Adipose tissue (tissue), 3 donors: ENCODE results near the gene FAF2. TPM values are rescaled to one million over a fixed set of nuclear protein-coding genes. Genes with fewer than 3 reads are reported as not detected.
A peak's percentile ranks its signal among the peaks of the same experiment; 100 is the strongest.

Experiments
- H3K27ac ChIP-seq: one replicate; pipeline ENCODE4 v1.5.1; 2013; ENCODE audit warnings: low read depth, low read length
- WGBS, 3 donors: extraction: QIAGEN DNeasy Blood & Tissue Kit; methylation state at CpG; one replicate each; pipeline ENCODE4 v1.1.7; 2013; 5-methylcytosine and 5-hydroxymethylcytosine counted together
- polyA plus RNA-seq, 3 donors: library from polyadenylated mRNA; stranded (reverse); fragments of 200-250 nt; gene quantifications; one replicate each; pipeline ENCODE4 v1.2.3, GENCODE V29; 2013
- donor health status: healthy with polysubstance abuse.
- donor health status: Bipolar disorder and iron deficiency.
- donor health status: healthy.

FAF2 gene
- polyA plus RNA-seq, 3 donors, result 8.4 to 14.3 (median 9.9) TPM

DNA sequence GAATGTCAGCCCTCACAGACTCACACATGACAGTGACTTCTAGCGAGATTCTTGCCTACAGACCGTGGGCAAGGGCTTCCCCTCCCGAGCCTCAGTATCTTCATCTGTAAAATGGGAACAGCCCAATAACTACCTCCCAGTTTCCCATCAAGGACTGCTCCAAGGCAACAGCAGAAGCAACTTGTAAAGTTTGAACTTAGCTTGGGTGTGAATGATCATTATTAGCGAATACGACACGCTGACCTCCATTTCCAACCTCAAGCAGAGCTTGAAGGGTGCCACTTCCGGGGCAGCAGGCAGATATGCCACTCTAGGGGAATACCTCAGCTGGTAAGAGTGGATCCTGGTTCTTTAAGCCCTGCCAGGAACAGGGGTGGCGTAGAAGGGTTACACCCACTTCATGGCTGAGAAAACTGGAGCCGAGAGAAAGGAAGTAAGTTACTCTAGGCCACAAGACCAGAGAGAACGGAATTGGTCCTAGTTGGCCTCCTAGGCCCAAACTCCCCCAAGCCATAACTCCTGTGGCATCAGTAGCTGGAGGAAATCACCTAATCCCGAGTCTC lies 87.0 kb downstream of the FAF2 start:
- 25 to 48% (median 40%) methylated on average over 11 of the region's 11 CpGs for WGBS, 3 donors
- no peak overlapping the region for H3K27ac ChIP-seq

DNA sequence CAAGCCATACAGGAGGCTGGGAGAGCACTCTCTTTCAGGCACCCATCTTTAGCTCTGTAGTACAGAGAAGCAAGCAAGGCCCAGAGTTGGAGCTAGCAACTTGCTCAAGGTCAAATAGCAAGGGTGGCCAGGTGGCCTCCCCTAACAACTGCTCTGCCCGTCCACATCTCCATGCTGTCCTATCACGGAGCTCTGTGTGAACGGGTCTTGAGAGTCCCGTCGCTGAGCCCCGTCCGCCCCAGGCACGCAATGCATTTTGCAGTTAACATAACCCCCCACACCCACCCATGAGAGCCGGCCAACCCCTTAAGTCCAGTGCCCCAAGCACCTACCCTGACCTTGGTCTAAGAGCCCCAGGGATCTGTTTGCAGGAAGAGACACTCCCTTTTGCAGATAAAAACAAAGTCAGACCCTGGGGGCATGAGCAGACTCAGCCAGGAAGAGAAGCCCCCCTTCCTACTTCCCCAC lies 87.5 kb downstream of the FAF2 start:
- 2 to 4% (median 2%) methylated on average over 9 of the region's 9 CpGs for WGBS, 3 donors
- no peak overlapping the region for H3K27ac ChIP-seq

DNA sequence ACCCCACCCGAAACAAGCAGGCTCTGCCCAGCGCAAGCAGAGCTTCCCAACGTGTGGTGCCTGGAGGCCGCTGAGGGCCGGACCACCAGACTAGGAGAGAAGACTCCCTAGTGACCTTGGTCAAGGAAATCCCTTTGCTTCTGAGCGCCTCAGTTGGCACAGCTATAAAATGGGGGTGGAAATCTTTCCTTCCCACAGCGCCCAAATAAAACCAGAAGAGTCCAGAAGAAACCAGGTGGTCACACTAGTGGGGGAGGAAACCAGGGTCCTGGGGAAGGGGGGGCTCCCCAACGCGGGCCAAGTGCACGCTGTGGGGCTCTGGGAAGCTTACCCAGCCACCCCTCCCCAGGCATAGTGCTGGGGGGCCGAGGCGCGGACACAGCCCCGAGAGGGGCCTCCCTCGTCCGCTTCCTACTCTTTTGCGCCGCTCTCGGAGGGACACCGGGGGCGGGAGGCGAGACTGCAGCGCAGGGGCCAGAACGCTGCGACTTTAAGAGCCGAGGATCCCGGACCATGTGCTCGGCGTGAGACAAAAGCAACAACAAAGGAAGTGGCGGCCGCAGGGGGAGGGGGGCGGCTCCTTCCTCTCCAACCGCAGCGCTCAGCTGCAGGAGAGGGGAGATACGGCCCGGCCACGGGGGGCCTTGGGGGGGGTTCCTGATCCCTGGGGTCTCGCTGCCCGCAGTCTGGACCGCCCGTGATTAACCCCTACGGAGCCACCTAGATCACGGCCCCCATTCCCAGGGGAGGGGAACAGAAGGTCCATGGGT lies 88.1 kb downstream of the FAF2 start:
- WGBS, 3 donors, result 1% methylated on average over 33 to 41 of the region's 43 CpGs
- H3K27ac ChIP-seq, result peak overlapping the region; percentile 83

DNA sequence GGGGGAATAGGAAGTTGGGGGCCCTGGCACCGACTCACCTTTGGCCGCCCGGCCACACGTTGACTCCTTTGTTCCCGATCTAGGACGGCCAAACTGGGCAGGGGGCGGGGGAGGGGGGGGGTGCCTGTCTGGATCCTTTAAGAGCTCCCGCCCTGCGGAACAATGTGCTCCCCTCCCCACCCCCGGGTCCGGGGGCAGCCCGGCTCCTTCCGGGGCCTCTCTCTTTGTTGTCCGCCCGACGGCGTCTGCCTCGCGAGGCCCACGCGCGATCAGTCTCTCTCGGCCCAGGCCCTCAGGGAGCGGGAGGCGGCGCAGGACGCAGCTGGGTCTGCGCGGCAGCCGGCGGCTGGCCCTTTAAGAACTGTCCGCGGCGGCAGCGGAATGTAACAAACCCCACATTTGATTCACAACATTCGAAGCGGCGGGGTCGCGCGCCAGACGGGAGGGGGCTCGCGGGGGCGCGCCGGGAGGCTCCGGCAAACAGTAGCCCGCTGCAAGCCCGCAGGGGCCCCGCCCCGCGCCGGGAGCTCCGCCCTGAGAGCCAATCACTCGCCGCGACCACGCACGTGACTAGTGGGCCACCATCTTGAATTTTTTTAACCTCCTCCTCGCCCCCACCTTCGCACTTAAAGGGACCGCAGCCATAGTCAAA lies 88.8 kb downstream of the FAF2 start, which contains the start of gene RNF44:
Gene RNF44, minus strand, starts transcription at position 501 of the 652 bp plus-strand sequence. CDS start 4,930 bp downstream, outside the sequence.
- WGBS, 3 donors, result 0 to 1% (median 0%) methylated on average over 59 to 63 of the region's 63 CpGs

DNA sequence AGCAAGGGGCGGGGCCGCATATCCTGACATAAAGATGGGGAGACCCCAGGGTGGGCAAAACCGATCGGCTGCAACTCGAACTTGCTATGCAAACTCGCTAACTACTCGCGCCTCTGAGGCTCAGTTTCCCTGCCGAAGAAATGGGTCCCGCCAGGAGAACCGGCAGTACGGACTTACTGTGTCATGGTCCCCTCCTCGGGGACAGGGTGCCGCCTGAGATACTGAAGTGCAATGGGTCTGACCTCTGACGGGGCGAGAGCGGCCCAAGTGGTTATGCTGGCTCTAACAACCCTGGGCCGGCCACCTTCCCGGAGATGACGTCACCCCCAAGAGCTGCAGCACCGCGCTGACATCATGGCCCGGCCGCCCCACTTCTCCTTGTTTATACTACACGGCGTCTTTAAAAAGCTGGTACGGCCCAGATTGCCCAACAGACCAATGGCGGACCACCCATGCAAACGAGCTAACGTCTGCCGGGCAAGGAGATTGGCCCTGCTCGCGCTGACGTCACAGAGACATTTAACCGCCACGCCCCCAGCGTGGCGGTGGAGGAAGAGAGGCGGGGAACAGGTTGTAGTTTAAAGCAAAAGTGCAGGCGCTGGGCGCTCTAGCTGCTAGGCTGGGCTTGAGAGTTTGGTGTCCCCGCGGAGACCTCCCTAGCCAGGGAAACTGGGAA lies 89.5 kb downstream of the FAF2 start:
- 0 to 1% (median 1%) methylated on average over 43 of the region's 43 CpGs for WGBS, 3 donors

More for the DNA sequence above, 88.8 kb downstream of the FAF2 start, which contains the start of gene RNF44:
- peak within 1 kb of the TSS; percentile 96 for H3K27ac ChIP-seq

DNA sequence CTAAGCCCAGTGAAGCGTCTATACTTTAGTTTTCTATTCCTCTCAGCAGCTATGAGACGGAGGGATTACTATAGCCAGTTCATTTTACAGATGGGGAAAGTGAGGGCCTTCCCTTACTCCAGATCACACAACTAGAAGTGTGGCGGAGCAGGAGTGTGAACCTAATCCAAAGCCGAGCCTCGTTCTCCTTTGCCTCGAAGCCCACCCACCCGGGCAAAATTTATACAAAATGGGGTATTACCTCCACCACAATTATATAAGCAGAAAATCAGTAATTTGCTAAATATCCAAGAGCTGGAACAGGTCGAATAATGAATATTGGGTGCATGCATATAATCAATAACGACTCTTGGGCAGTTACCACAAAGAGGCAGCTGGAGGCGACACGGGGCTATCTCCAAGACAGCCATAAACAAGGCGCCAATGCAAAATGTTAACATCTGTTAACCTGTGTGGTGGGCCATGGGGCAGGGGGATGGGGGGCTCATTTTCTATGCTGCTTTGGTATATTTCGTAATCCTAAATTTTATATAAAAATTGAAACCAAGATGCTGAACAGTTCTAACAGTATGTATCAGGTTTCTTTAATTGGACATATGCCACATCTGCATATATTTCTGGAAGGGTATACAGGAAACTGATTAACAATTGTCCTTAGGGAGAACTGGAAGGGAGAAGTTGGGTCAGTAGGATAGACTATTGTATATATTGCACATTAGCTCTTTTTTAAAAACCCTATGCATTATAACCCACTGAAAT lies 90.2 kb downstream of the FAF2 start:
- WGBS, 3 donors, result 23 to 29% (median 28%) methylated on average over 13 of the region's 13 CpGs
- no peak overlapping the region for H3K27ac ChIP-seq

More for the DNA sequence above, 89.5 kb downstream of the FAF2 start:
- H3K27ac ChIP-seq, result peak overlapping the region; percentile 96

DNA sequence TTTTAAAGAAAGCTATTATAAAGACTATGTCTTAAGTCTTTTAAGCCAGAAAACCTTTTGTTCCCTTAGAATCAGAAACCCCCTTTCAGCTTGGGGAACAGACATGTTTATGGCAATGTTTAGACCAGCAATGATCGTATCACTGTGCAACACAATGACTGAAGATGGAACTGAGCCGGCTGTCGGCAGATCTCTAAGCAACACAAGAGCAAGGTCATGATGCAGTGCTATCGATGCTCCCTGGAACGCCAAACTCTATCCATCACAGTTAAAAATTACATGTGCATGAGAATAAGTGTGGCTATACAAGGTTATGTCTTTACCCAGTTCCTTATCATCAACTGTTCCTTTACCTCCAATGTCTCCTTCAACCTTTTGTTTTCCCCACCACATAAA lies 90.8 kb downstream of the FAF2 start:
- 31 to 51% (median 45%) methylated on average over 5 of the region's 5 CpGs for WGBS, 3 donors
- H3K27ac ChIP-seq, result no peak overlapping the region

DNA sequence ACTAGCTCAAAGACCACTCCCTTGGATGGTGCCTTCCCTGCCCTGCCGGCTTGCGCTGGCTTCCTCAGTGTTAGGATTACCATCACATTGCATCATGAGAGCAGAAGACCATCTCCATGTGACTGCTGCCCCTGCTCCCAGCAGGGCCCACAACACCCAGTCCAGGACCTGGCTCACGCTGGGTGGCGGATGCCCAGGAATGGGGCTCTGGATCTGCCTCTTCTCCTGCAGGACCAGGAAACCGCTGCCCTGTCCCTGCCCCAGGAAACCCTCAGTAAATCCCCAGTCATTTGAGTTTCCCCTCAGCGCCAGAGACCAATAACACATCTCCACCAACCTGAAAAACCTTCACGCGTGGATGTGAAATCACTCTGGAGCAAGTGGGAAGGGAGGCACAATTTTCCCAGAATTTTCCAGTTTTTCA lies 92.3 kb downstream of the FAF2 start:
- WGBS, 3 donors, result 72 to 89% (median 72%) methylated on average over 8 of the region's 8 CpGs

DNA sequence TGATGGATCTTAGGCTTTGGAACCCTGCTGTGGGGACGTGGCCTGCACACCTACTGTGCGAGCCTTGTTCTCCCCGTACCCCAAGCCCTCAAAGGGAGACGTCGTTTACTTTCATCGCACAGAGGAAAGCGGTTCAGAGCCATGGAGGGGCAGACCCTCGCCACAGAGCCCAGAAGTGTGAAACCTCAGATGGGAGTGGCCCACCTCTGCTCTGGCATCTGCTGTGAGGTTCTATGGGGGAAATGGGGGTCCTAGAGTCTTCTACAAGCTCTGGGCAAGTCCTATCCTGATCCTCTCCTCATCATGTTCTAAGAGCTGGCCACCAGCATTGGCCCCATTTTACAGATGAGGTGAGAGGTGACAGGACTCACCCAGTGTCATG lies 92.8 kb downstream of the FAF2 start:
- 82 to 84% (median 84%) methylated on average over 8 of the region's 8 CpGs for WGBS, 3 donors
- no peak overlapping the region for H3K27ac ChIP-seq

More for the DNA sequence above, 92.3 kb downstream of the FAF2 start:
- no peak overlapping the region for H3K27ac ChIP-seq

DNA sequence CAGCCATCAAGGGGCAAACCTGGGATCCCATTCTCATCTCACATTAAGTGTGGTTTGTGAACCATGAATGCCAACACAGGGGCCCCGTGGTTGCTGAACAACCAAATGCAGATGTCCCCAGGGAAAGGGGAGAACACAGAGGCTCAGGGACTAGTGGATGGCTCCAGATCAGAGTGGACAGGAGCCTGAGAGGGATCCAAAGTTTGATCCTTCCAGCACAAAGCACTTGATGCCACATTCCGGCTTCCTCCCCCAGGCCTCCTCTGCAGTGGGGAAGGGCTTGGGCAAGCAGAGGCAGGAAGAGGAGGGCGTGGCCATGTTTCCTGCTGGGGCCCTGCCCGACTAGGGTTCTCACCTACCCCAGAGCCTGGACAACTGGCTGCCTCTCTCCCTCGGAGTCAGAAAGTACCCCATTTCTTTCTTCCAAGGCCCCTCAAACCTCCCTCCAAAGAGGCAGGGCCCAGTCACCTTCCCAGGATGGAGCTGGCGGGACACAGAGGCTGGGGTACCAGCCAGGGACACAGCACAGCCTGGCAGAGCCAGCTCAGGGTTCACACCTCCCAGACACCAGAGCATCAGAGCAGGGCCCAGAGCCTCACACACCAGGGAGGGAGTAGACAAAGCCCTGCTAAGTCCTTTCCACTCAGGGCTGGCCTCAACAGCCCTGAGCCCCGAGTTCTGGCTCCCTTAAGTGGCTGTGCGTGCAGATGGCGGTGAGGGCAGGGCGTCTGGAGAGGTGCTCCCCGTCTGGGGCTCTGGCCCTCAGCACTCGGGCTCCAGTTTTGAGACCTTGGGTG lies 93.4 kb downstream of the FAF2 start:
- WGBS, 3 donors, result 40 to 58% (median 44%) methylated on average over 12 of the region's 12 CpGs
- H3K27ac ChIP-seq, result no peak overlapping the region

DNA sequence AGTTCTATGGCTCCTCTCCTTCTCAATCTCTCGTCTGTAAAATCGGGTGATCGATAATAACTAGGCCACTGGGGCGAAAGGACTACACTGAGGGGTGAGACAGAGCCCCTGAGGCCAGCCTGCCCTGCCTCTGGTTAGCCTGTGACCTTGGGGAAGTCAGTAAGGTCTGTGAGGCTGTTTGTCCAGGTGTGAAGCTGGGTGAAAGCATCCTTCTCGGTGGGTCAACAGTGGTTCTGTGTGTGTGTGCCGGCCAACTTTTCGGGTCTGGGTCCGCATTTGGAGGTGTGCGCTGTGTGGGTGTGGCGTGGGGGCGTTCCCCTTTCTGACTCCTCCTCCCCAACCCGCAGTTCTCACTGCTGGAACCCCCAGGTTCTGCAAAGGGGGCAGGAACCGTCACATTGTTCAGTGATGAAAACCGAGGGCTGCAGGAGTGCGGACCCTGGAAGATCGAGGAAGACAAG lies 94.0 kb downstream of the FAF2 start:
- 34 to 50% (median 44%) methylated on average over 16 of the region's 16 CpGs for WGBS, 3 donors
- no peak overlapping the region for H3K27ac ChIP-seq

DNA sequence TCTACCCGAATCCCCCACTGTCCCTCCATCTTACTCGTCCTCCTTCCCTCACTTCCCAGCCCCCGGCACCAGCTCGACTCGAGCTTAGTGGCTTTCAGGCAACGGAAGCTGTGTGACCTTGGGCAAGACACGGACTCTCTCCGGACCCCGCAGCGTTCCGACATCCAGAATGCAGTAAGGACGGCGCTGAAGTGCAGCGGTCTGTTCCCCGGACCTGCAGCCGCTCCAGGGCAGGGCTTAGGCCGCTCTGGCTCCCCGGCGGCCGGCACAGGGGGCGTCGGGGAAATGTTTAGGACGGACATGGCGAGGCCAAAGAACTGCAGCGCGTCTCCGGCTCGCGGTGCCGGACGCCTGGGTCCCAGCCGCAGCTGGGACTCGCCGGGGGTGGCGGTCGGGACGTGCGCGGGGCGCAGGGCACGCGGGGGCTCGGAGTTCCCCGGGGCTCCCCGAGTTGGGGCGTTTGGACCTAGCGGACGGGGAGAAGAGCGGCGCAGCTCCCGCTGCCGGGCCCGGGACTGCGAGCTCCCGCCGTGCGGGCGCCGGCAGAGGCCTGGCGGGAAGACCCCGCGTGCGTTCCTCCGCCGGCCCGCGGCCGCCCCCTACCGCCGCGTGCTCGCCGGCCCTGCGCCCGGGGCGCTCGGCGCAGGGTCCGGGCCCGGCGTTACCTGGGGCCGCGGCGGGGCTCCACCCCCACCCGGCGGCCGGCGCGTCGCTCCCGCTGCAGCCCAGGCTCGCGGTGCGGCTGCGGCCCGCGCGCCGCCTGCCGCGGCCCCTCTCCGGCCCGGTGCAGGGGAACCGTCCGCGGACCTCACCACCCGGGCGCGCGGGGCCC lies 94.6 kb downstream of the FAF2 start:
- 0 to 1% (median 1%) methylated on average over 67 to 110 of the region's 110 CpGs for WGBS, 3 donors
- H3K27ac ChIP-seq, result peak overlapping the region; percentile 4

DNA sequence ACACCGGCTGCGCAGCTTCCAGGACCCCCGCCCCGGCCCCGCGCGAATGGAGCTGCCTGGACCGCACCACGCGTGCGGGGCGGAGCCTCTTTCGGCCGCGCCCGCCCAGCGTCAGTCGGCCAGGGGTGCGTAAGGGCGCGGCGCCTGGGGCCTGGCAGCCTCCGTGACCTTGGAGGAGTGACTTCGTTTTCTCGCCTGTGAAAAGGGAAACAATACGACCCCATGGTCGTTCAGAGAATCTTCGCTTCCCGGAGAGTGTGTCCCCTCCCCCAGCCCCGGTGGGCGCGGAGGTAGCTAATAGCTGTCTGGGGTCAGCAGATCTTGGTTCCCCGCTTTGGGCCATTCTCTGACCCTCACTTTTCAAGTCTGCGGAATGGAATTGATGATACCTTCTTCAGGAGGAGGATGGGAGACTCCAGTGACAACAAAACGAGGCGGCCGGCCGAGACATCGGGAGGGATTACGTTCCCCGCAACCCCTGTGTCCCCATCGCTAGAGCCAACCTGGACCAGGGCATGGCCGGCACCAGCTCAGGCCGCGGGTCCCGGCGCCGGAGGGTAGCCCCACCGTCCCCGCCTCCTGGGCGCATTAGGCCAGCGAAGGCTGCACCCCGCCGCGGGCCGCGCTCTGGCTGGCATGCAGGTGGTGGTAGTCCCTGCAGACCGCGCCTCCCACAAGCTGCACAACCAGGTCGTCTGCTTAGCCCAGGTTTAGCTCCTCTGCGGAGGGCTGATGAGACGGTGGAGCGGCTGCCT lies 95.4 kb downstream of the FAF2 start:
- 0 to 1% (median 1%) methylated on average over 63 of the region's 63 CpGs for WGBS, 3 donors
- peak overlapping the region; percentile 4 for H3K27ac ChIP-seq

DNA sequence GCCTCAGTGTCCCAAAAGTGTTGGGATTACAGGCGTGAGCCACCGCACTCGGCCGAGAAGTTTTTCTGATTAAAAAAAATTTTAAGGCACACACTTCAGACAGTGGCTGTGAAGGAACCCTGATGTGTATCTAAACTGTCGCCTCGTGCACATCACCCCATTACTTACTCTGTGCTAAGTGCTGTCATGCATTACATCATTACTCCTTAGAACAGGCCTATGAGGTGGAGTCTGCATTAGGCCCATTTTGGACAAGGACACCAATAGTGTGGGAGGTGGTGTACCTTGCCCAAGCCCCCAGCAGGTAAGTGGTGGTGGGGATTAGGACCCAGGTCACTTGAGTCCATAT lies 97.2 kb downstream of the FAF2 start:
- no peak overlapping the region for H3K27ac ChIP-seq

DNA sequence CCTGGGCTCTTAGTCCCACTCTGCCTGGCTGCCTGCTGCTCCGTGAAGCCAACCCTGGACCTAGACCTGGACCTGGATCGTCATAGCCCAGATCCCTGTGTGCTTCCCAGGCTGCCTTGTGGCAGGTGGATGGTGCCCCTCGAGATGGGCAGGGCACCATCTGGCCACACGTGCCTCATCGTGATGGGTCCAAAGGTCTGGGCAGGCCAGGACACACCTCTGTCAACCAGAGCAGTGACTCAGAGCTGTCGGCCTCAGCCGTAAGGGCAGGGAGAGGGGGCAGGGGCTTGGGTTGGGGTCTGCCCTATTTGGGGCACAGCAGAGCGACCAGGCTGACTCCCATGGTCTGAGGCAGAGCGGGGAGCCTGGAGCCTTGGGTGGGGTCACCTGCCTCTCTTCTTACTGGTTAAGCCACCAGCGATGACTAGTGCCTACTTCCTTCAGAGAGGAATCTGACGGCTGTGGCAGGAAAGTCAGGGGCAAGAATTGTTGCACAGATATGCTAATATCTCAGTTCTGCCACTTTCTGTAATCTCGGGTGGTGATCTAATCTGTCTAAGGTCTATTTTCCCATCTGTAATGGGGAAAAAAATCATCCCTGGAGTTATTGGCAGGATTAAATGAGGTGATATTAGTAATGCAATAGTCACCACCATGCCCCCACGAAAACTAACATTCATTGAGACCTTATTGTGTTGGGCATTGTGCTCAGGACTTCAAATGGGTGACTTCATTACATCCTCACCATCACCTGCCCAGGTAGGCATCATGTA lies 97.7 kb downstream of the FAF2 start:
- whole genome bisulfite sequencing, 3 donors, result 70 to 86% (median 82%) methylated on average over 13 of the region's 13 CpGs
- H3K27ac ChIP-seq, result no peak overlapping the region

More for the DNA sequence above, 97.2 kb downstream of the FAF2 start:
- WGBS, 3 donors, result 95 to 96% (median 96%) methylated on average over 6 of the region's 6 CpGs
